ENCODE results near the gene RPS6KC1. TPM values are rescaled to one million over a fixed set of nuclear protein-coding genes. Genes with fewer than 3 reads are reported as not detected.
"Not testable (repeated sequence)": the region's sequence is repeated elsewhere in the genome, so short reads cannot be mapped to it uniquely, and the experiment has no call there.

Gene RPS6KC1
- total RNA-seq, 1 donor from 2014 or later = 8.5 TPM

DNA sequence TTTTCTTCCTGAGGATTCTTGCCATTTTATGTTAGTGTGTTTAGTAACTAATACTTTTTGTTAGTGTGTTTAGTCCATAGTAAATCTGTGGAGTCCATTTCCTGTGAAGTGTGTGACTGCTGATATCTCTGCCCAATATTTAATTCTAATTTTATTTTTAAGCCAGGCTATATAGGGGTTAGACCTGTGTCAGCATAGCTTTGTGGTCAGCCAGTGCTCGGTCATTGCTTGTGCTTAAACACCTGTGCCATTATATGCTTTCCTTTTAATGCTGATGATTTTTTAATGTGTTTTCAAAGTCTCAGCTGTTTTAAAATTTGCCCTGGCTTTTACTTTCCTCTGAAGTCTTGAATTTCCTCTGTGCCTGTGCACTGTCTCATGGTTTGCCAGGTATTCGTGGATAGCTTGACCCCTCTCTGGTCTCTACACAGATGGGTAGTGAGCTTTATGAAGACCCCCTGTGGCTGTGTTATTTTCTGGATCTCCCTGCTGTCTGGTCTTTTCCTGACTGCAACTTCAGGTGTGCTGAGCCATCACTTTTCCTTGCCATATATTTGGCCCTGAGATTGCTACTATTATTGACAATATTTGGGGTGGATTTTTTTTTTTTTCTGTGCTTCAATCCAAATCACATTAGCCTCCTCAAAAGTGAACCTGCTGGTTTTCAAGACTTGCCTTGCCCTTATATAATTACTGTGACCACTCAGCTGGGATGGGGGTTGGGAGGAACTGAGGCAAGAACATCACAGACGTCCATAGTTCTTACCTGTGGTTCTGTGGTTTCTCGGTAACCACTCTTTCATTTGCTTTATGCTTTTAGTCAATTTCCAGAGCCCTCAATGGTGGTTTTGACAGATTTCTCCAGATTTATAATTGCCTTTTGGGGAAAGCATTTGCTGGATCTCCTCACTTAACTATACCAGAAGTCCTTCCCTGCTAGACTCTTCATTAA, 59.6 kb downstream of the RPS6KC1 start:
- ATAC-seq = no peak

DNA sequence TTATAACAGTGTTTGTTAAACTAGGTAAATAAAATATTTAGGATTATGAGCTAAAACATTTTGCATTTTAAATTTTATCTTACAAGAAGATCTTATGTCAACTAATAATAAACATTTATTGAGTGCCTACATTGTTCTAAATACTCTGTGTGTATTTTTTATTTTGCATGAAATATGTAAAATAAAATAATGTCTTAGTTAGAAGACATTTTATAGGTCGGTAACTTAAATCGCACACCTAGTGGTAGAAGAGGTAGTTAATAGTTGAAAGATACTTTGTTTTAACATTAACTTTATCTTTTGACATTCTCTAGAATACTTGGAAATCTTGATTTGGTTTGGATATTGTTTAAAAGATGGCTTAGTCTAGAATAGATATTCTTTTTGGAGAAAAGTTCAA, 60.5 kb downstream of the RPS6KC1 start:
- no peak for ATAC-seq

DNA sequence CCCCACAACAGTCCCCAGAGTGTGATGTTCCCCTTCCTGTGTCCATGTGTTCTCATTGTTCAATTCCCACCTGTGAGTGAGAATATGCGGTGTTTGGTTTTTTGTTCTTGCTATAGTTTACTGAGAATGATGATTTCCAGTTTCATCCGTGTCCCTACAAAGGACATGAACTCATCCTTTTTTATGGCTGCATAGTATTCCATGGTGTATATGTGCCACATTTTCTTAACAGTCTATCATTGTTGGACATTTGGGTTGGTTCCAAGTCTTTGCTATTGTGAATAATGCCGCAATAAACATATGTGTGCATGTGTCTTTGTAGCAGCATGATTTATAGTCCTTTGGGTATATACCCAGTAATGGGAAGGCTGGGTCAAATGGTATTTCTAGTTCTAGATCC, 61.7 kb downstream of the RPS6KC1 start:
- not testable (repeated sequence) for ATAC-seq

DNA sequence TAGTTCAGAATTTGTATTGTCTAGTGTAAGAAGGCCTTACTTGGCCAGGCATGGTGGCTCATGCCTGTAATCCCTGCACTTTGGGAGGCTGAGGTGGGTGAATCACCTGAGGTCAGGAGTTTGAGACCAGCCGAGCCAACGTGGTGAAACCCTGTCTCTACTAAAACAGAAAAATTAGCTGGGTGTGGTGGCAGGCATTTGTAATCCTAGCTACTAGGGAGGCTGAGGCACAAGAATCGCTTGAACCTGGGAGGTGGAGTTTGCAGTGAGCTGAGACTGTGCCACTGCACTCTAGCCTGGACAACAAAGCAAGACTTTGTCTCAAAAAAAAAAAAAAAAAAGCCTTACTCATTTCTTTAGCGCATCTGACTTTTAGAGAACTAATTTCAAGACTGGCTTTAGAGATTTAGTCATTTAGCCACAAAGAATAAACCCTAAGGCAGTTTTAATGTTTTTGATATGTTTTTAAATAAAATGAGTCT, 66.7 kb downstream of the RPS6KC1 start:
- ATAC-seq = not testable (repeated sequence)

DNA sequence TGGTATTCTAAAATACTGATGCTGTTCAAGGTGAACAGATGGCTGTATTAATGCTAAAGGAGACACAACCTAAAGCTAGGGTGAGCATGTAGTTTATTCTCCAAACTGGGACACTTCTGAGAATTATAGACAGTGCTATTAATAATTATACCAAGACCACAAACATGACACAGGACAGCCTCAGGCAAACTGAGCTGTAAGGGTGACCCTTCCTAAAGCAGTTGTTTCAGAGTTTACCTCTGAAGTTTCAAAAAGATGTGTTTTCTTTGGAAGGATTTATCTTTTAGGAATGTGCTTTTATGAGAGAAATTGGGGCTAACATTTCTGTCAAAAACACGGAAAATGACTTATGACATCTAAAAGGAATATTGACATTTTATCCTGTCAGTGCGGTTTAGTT, 68.8 kb downstream of the RPS6KC1 start:
- no peak for ATAC-seq

DNA sequence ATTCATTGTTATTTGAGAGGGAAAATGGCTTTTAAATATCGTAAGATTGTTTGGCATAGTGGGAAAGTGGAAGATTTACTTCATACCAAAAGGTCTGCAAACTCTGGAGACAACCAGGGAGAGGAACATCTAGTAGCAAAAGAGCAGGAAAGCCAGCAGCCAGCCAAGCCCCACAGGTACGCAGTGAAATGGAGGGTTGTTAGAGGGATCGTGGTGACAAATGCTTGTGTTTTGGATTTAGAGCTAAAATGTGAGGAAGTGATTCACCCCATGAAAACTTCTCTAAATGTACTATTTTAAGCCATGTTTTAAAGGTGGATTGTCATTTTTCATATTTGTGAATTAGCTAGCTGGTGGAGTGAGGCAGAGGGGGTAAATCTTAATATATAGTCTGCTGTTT, 69.3 kb downstream of the RPS6KC1 start:
- ATAC-seq = no peak

DNA sequence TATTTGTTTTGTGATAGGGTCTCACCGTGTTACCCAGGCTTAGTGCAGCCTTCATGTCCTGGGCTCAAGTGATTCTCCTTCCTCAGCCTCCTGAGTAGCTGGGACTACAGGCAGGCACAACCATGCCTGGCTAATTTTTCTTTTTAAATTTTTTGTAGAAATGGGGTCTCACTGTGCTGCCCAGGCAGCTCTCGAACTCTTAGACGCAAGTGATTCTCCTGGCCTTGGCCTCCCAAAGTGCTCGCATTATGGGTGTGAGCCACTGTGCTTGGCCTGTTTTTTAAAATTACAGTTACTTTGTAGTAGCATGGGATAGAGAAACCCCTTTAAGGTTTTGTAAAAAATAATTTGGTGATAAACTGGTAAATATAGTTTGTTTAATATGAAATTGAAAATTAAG, 69.9 kb downstream of the RPS6KC1 start:
- ATAC-seq = no peak

DNA sequence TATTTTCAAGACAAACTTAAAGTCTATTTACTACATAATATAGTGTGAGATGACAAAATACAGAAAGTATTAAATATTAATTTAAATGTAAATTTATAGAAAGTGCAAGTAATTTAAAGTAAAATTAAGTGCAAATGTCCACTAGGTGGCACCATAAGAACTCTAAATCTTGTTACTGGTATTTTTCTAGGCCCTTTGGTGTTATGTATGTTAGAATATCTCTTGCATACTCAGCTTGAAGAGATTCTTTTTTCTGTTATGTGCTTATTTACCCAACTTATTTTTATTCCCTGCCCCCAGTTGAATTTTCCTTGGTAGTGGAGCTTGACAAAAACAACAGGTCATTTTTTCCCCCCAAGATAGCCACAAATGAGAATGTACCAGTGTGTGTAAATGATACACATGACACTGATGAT, 71.5 kb downstream of the RPS6KC1 start:
- no peak for ATAC-seq

DNA sequence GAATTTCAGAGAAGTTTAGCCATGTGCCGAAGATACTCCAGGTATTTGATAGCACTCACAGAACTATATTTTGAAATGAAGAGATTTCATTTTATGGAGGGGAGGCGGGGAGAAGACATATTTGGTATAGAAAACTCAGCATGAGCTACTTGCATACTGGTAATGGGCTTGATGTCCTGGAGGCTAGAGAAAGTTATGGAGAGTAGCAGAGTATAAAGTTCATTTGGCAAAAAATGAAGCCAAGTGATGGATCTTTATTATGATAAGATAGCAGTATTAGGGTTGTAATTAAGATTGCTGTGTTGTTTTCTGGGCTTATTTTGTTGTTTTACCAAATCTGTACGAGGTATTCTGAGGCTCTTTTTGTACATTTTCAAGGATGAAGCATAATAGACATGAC, 72.0 kb downstream of the RPS6KC1 start:
- ATAC-seq = no peak

DNA sequence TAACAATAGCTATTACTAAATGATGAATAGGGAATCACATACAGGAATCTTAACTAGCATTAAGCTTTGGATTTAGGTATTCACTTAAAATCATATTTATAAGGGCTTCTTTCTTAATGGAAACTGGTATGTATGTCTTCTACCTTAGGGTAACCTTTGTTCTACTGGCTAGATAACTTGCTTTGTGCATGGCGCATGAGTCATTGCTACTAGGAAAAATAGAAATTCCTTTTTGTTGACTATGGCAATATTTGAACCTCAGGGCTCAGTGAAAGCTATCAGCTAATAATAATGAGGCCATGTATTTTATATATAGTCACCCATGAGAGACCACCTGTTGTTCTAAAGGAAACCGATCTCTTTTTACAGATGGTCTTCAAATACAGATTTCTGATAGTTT, 72.5 kb downstream of the RPS6KC1 start:
- peak; percentile 67 for ATAC-seq

DNA sequence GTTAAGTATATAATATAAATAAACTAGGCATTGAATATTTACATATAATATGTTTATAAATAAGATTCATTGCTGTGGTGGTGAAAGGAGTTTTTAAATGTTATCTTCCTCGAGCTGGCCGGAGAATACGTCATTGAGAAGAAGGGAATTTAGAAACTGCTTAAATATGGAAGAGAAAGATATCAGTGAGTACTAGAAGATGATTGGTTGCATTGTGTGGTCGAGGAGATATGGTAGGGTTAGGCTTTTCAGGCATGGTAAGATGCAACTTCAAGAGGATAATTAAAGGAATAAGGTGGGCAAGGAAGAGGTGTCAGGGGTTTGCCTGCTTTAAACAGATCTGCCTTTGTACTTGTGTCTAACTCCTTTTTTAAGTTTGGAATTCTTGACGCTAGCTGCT, 73.5 kb downstream of the RPS6KC1 start:
- no peak for ATAC-seq

DNA sequence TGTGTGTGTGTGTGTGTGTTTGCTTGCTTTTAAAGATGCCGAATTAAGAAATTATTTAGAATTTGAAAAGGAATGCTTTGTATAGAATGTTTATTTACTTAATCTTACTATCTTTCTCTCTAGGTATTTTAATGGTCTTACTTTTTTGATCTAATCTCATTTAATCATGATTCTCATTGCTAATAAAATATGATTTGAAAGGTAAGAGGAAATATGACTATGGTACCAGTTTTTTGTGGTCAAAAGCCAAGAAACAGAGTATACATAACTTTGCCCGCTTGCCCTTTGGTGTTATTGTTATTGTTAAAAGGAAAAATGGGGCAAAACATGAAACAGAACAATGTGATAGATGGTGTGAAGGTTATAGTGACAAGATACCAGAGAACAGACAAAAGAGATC, 74.6 kb downstream of the RPS6KC1 start:
- ATAC-seq = no peak

DNA sequence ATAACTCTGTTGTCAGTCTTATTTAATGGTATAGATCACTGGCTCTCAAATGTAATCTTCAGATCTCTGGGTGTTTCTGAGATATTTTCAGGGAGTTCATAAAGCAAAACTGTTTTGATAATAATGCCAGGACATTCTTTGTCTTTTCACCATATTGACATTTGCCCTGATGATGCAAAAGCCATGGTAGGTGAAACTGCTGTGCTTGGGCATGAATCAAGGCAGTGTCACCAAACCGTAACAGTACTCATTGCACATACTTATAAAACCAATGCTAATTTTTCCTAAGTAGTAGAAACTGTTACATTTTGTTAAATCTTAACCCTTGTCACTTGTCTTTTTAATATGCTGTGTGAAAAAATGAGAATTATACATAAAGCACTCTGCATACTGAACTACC, 76.0 kb downstream of the RPS6KC1 start:
- ATAC-seq = no peak

DNA sequence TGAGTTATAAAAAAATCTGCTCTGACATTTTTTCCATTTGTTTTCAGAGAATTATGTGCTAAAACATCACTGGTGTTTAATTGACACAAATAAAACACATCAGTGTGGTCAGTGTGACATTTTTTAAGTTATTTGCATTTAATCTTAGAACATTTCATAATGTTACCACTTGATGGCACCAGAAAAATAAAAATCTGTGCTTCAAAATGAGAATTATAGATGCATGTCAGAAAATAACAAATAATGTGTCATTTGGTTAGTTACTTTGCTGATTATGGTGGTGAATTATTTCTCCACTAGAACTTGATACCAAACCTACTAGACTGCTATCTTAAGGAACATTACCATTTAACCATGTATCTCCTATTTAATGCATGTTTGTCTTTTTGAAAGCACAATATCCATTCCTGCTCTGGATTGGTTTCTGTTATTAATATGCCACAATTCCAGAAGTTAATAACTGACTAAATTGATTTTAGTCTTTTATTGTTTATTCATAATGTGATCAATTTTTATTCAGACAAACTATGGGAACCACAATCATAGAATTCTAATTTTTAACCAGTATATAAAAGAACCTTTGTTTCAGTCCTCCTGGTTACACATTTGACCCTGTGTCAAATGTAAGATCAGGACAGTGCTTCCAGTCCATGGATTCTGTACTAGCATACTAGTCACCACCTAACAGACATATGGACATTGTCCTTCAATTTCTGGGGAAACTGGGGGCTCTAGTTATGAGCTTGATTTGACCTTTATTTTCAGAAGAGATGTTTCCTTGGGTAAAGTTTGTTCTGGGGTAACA, 81.0 kb downstream of the RPS6KC1 start:
- ATAC-seq = no peak

DNA sequence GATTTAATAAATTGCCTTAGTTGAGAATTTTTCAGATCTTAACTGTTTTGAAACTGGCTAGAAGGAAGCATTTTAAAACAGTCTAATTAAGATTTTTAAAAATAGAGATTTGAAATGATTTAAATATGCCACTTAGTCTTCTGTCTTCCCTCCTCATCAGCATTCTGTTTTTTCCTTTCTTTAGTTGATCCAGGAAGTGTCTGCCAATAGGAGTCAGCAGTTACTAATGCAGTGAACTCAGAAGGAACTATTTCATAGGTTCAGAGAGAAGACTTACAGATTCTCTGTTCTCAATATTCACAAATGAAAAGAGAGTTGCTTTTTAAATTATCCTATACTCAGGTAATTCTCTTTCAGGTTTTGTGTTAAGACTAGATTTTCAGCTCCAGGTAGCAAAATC, 84.5 kb downstream of the RPS6KC1 start:
- ATAC-seq = no peak

DNA sequence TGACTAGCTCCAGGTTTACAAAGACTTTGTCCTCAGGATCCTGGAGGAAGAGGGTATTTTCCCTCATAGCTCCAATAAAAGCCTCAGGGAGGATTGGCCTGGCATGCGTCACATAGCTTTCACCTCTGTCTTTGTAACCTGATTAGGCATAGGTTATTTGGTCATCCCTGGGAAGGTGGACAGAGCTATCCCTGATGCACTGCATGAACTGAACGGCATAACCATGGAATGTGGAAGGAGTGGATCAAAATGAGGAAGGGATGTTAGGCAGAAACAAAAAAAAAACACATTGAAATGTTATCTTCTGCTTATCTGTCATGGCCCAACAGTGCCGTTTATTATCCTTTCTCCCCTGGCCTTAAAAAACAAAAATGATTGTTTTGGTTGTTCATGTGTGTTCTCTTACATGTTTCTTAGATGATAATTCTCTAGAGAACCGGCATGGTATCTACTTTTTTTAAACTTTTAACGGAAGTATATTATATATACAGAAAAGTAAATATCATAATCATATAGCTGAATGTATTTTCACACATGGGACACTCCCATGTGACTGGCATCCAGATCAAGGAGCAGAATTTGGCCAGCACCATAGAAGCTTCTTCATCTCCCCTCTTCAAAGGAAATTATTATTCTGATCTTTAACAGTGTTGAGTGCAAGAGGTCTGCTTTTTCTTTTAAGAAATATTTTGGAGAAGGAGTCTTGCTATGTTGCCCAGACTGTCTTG, 85.3 kb downstream of the RPS6KC1 start:
- no peak for ATAC-seq

DNA sequence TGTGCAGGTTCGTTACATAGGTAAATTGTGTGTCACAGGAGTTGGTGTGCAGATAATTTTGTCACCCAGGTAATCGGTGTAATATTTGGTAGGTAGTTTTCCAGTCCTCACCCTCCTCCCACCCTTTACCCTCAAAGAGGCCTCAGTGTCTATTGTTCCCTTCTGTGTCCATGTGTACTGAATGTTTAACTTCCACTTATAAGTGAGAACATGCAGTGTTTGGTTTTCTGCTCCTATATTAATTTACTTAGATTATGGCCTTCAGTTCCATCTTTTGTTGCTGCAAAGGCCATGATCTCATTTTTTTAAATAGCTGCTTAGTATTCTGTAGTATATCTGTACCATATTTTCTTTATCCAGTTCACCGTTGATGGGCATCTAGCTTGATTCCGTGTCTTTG, 87.3 kb downstream of the RPS6KC1 start:
- no peak for ATAC-seq

DNA sequence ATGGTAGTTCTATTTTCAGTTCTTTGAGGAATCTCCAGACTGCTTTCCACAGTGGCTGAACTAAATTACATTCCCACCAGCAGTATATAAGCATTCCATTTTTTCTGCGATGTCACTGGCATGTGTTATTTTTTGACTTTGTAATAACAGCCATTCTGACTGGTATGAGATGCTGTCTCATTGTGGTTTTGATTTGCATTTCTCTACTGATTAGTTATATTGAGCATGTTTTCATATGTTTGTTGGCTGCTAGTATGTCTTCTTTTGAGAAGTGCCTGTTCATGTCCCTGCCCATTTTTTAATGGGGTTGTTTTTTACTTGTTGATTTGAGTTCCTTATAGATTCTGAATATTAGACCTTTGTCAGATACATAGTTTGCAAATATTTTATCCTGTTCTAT, 87.9 kb downstream of the RPS6KC1 start:
- ATAC-seq = no peak

DNA sequence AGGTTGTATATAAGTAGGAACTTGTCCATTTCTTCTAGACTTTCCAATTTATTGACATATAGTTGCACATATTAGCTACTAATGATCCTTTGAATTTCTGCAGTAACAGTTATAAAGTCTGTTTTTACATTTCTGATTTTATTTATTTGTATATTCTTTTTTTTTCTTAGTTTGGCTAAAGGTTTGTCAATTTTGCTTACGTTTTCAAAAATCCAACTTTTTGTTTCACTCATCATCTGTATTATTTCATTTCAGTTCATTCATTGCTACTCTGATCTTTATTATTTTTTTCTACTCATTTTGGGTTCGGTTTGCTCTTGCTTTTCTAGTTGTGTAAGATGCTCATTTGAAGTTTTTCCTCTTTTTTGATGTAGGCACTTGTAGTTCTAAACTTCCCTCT, 97.9 kb downstream of the RPS6KC1 start:
- ATAC-seq = no peak

DNA sequence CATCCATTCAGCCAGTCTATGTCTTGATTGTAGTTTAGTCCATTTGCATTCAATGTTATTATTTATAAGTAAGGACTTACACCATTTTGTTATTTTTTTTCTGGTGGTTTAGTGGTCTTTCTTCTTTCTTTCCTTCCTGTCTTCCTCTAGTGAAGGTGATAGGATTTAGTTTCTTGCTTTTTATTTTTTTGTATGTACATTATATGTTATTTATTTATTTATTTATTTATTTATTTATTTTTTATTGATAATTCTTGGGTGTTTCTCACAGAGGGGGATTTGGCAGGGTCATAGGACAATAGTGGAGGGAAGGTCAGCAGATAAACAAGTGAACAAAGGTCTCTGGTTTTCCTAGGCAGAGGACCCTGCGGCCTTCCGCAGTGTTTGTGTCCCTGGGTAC, 99.0 kb downstream of the RPS6KC1 start:
- not testable (repeated sequence) for ATAC-seq

DNA sequence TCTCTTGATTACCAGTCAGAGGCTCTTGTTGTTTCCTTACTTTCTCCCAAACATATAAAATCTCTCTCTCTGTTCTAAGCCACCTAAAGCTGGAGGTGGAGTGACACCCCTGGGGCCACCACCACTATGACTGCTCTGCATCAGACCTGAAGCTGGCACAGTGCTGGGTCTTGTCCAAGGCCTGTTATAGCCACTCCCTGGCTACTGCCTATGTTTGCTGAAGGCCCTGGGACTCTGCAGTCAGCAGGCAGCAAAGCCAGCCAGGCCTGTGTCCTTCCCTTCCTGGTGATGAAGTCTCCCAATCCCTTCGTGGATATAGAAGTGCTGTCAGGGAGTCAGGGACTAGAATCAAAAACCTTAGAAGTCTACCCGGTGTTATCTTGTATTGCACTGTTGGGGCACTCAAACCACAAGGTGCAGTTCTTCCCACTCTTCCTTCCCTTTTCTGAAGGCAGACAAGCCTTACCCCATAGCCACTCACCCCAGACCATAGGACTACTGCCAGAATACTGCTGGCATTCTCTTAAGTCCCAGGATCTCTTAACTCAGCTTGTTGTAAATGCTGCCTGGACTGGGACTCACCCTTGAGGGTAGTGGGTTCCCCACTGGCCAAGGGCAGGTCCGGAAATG, 103.1 kb downstream of the RPS6KC1 start:
- ATAC-seq = peak; percentile 45

DNA sequence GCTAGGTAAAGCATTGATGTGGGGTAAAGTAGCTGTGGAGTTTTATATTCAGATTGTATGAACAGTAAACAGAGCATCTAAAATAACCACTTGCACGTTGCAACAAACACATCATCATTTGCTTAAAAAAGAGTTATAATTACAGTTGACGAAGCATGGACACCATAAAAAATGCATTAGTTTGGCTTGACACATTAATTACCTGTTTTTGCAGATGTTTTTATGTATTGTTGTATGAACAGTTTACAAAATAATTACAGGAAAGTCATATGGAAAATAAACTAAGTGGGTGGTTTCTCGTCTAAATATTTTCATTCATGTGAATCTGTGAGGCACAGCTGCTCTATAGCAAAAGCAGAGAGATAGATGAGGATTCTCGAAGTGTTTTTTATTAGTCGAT, 108.3 kb downstream of the RPS6KC1 start:
- no peak for ATAC-seq

Data from esophagus mucosa (tissue), 1 donor.